Neural cell (in vitro differentiated cells): ENCODE measurements around the gene NOP16. TPM values are rescaled to one million over a fixed set of nuclear protein-coding genes. Genes with fewer than 3 reads are reported as not detected.

ENCODE experiments used
- H2AFZ ChIP-seq: fragments of 200-600, 300-800 bp; sonication (generic), shearing (Covaris generic); 2 replicates; pipeline ENCODE4 v1.6.0; 2014; ENCODE audit warnings: low read depth, mild to moderate bottlenecking, antibody characterized with exemption, low read length, moderate library complexity
- H3F3A ChIP-seq: fragments of 200-600 bp; shearing (Covaris generic); 2 replicates; pipeline ENCODE4 v1.6.1; 2016; ENCODE audit warnings: mild to moderate bottlenecking, moderate library complexity, mixed read lengths, antibody characterized with exemption, low read length; ENCODE audit not compliant: insufficient read depth, poor library complexity, severe bottlenecking
- H3K27ac ChIP-seq: fragments of 200-600, 300-800 bp; sonication (generic), shearing (Covaris generic); 2 replicates; pipeline ENCODE4 v1.5.1; 2014; ENCODE audit warnings: mild to moderate bottlenecking, low read length, moderate library complexity
- H3K27me3 ChIP-seq: fragments of 300-800, 200-600 bp; sonication (generic), shearing (Covaris generic); 2 replicates; pipeline ENCODE4 v1.6.0; 2014; ENCODE audit warnings: mild to moderate bottlenecking, low read depth, low read length, moderate library complexity; ENCODE audit not compliant: insufficient read depth
- H3K36me3 ChIP-seq: fragments of 300-800, 200-600 bp; sonication (generic), shearing (Covaris generic); 2 replicates; pipeline ENCODE4 v1.5.1; 2014; ENCODE audit warnings: mild to moderate bottlenecking, antibody characterized with exemption, low read length, moderate library complexity; ENCODE audit not compliant: insufficient read depth
- H3K4me2 ChIP-seq: fragments of 300-800, 200-600 bp; sonication (generic), shearing (Covaris generic); 2 replicates; pipeline ENCODE4 v1.6.0; 2014; ENCODE audit warnings: mild to moderate bottlenecking, low read length
- H3K4me3 ChIP-seq: fragments of 300-800, 200-600 bp; sonication (generic), shearing (Covaris generic); 2 replicates; pipeline ENCODE4 v1.5.1; 2014; ENCODE audit warnings: mild to moderate bottlenecking, low read length, moderate library complexity
- H3K79me2 ChIP-seq: fragments of 200-600 bp; shearing (Covaris generic); replicated peaks from 2 replicates; pipeline ENCODE4 v1.6.0; 2014; ENCODE audit warnings: mild to moderate bottlenecking, low read length, moderate library complexity; ENCODE audit not compliant: insufficient read depth
- H3K9ac ChIP-seq: fragments of 300-800, 200-600 bp; sonication (generic), shearing (Covaris generic); 2 replicates; pipeline ENCODE4 v1.6.1; 2016; ENCODE audit warnings: mild to moderate bottlenecking, low read length, mixed read lengths
- H3K9me2 ChIP-seq: fragments of 200-600 bp; shearing (Covaris generic); 2 replicates; pipeline ENCODE4 v1.6.1; 2016; ENCODE audit warnings: mild to moderate bottlenecking, low read length, mixed read lengths; ENCODE audit not compliant: insufficient read depth
- H3K9me3 ChIP-seq: fragments of 200-600, 300-800 bp; sonication (generic), shearing (Covaris generic); 2 replicates; pipeline ENCODE4 v1.6.1; 2016; ENCODE audit warnings: mild to moderate bottlenecking, mixed run types, low read length, moderate library complexity, mixed read lengths
- H4K20me1 ChIP-seq: fragments of 200-600 bp; shearing (Covaris generic); 2 replicates; pipeline ENCODE4 v1.6.1; 2016; ENCODE audit warnings: mild to moderate bottlenecking, mixed run types; ENCODE audit not compliant: insufficient read depth
- CTCF ChIP-seq: fragments of 450-650 bp; IDR thresholded peaks from 2 replicates; pipeline ENCODE4 v1.5.1; 2014; ENCODE audit warnings: antibody characterized with exemption, mild to moderate bottlenecking, moderate library complexity; ENCODE audit not compliant: poor library complexity, severe bottlenecking
- EP300 ChIP-seq: fragments of 450-650 bp; conservative IDR thresholded peaks from 2 replicates; pipeline ENCODE4 v1.6.1; 2014; ENCODE audit warnings: antibody characterized with exemption, mild to moderate bottlenecking, moderate library complexity; ENCODE audit not compliant: poor library complexity, severe bottlenecking
- EZH2 ChIP-seq: fragments of 200-600, 300-800 bp; shearing (Covaris generic), sonication (generic); IDR thresholded peaks from 2 replicates; pipeline ENCODE4 v1.6.1; 2014; ENCODE audit warnings: antibody characterized with exemption, low read length, borderline replicate concordance, mild to moderate bottlenecking; ENCODE audit not compliant: insufficient read depth, poor library complexity, severe bottlenecking
- MXI1 ChIP-seq: fragments of 450-650 bp; conservative IDR thresholded peaks from 2 replicates; pipeline ENCODE4 v1.6.1; 2014; ENCODE audit warnings: antibody characterized with exemption, mild to moderate bottlenecking; ENCODE audit not compliant: poor library complexity, severe bottlenecking
- POLR2AphosphoS5 ChIP-seq: IDR thresholded peaks from 2 replicates; pipeline ENCODE4 v1.6.1; 2012
- RAD21 ChIP-seq: fragments of 450-650 bp; conservative IDR thresholded peaks from 2 replicates; pipeline ENCODE4 v1.6.1; 2014; ENCODE audit warnings: antibody characterized with exemption, mild to moderate bottlenecking, moderate library complexity
- REST ChIP-seq: IDR thresholded peaks from 2 replicates; pipeline ENCODE4 v1.6.1; 2012; ENCODE audit warnings: borderline replicate concordance
- SMC3 ChIP-seq: fragments of 450-650 bp; conservative IDR thresholded peaks from 2 replicates; pipeline ENCODE4 v1.6.1; 2014; ENCODE audit warnings: antibody characterized with exemption, mild to moderate bottlenecking, moderate library complexity; ENCODE audit not compliant: poor library complexity
- TAF1 ChIP-seq: IDR thresholded peaks from 2 replicates; pipeline ENCODE4 v1.6.1; 2012; ENCODE audit warnings: low read depth
- polyA plus RNA-seq: library from polyadenylated mRNA; depleted of rRNA; stranded (reverse); fragments of >200 nt; gene quantifications from 2 replicates; pipeline ENCODE4 v1.2.3, GENCODE V29; 2014

NOP16 gene
- polyA plus RNA-seq, 1 donor from 2014 or later = 23.9 TPM

GRCh38 chr5:176356179-176356566, 32.2 kb downstream of the NOP16 start:
- no peak overlapping the region for H3K4me3 ChIP-seq

GRCh38 chr5:176355400-176356178, 32.8 kb downstream of the NOP16 start:
- no peak overlapping the region for H3K4me3 ChIP-seq
- no peak overlapping the region for H2AFZ ChIP-seq
- no peaks in the 10 kb centered on the region for H3K36me3 ChIP-seq
- TF ChIP-seq TAF1 (no peak), POLR2AphosphoS5 (no peak), SMC3 (no peak), RAD21 (no peak), CTCF (no peak), REST (no peak)
- no peak overlapping the region for H3K27ac ChIP-seq
- no peaks in the 10 kb centered on the region for H3F3A ChIP-seq
- no peak overlapping the region for H3K4me2 ChIP-seq
- no peaks in the 10 kb centered on the region for H3K9me2 ChIP-seq
- H3K9me3 ChIP-seq = no peaks in the 10 kb centered on the region
- peaks cover 56% of the 10 kb centered on the region for H3K79me2 ChIP-seq
- no peaks in the 10 kb centered on the region for H4K20me1 ChIP-seq
- H3K9ac ChIP-seq = no peak overlapping the region
- H3K27me3 ChIP-seq = no peaks in the 10 kb centered on the region

More at GRCh38 chr5:176356179-176356566, 32.2 kb downstream of the NOP16 start:
- Histone ChIP-seq H4K20me1 (no peaks in the 10 kb centered on the region), H3K79me2 (peaks cover 62% of the 10 kb centered on the region), H3K4me2 (no peak overlapping the region), H3K27me3 (no peaks in the 10 kb centered on the region), H3K27ac (no peak overlapping the region), H2AFZ (no peak overlapping the region), H3F3A (no peaks in the 10 kb centered on the region), H3K9me3 (no peaks in the 10 kb centered on the region), H3K36me3 (no peaks in the 10 kb centered on the region), H3K9ac (no peak overlapping the region), H3K9me2 (no peaks in the 10 kb centered on the region)
- no peak for TF ChIP-seq POLR2AphosphoS5
- no peak for TF ChIP-seq CTCF
- no peak for TF ChIP-seq REST
- no peak for TF ChIP-seq EZH2
- TF ChIP-seq MXI1 = no peak
- no peak for TF ChIP-seq TAF1
- no peak for TF ChIP-seq SMC3
- no peak for TF ChIP-seq EP300
- no peak for TF ChIP-seq RAD21
